Measurements from ENCODE around the gene NFIA.
"Not testable (repeated sequence)": the region's sequence is repeated elsewhere in the genome, so short reads cannot be mapped to it uniquely, and the experiment has no call there.

- TF ChIP-seq POLR2AphosphoS5, POLR2A, CTCF, EP300 (IDR thresholded peaks at IDR 0.05): not testable (repeated sequence)
These were observed 44.5 kb downstream of the NFIA start for GRCh38 chr1:61126843-61127242.

Data from upper lobe of left lung (tissue), 4 donors.